NCI-H146 treated with DMSO at 0.1 percent for 48 hours (cell line): ENCODE measurements around the gene CPT1C.

Source experiments
- DNase-seq: peaks from one replicate; lab custom pipeline; 2025; ENCODE audit not compliant: unreplicated experiment; lab: John Stamatoyannopoulos, UW

Gene CPT1C

DNA sequence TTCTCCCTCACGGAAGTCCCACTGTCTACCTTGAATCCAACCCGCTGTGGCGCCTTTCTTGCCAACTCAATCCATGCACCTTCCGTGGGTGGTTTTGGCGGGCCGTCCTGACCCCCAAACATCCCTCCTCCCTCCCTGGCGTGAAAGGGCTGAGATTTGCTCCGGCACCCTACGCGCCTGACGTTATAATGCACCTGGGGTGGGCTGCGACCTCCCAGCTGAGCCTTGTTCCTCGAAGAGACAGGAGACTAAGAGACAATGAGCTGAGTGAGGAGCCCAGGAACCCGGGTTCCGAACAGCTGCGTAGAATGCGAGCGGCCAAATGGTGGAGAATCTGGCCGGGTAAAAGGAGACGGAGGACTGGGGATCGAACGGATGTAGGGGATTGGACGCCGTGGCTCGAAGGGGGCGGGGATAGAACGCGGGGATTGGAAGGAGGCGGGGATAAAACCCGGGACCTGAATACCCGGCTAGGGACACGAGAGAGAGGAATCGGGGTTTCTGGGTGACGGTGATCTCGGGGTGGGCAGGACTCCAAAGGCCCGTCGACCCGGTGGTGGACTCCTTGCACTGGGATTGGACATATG, at the start of gene CPT1C:
TSS of gene CPT1C (plus strand) at position 461 of the 587 bp plus-strand sequence. CDS start 1,137 bp downstream, outside the sequence.
- peak; percentile 97 for DNase-seq

DNA sequence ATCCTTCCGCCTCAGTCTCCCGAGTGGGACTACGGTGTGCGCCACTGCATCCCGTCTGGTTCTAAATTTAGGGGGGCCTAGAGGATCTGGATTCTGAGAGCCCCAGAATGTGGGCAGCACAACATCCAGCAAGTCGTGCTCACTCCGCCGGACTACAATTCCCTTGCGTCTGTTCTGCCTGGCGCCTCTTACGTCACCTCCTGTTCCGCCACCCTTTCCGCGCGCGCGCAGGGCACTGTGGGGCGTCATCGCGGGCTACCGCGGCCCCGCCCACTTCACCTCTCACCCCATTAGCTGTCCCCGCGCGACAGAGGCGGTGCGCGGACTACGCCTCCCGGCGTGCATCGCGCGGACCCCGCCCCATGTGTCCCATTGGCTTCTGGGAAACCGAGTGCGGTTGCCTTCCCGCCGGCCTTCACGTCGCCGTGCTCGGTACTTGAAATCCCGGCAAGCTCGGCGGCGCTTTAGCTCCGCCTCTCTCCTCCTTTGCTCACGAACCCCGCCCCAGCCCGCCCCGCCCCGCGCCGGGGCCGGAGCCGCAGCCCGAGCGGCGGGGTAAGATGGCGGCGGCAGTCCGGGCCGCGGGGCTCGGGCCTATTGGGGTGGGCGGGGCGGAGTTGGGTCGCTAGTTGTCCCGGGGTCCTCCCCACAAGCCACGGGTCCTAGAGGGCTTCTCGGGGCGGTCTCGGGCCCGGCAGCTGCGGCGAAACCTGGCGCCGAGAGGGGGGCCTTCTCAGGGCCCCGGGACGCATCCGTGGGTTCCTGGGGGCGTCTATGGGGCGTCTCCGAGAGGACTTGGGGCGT, 49.0 kb upstream of the CPT1C start, which contains the start of gene SCAF1:
TSS of gene SCAF1 (plus strand) at position 522 of the 804 bp plus-strand sequence. CDS start 2,818 bp downstream, outside the sequence.
- DNase-seq, result peak; percentile 98

DNA sequence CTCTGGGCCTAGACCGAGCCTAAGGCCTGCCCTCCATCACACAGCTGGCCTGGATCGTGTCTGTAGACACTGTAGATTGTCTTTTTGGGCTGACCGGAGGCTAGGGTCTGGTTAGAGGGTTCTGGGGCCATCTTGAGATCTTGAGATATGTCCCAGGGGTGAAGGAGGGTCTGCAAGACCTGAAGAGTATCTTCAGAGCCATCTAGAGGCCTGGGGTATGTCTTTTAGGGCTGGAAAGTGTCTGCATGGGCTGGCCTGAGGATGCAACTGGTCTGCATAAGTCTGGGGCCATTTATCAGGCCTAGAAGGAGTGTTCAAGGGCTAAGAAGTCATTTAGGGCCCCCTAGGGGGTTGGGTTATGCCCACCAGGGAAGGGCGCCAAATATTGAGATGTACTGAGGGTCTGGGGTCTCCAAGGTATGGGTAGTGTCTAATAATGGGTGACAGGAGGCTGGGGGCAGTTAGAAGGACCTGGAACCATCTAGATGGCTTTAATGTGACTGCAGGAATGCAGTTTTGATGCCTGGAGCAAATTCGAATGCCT, 48.4 kb upstream of the CPT1C start:
- no peak for DNase-seq

DNA sequence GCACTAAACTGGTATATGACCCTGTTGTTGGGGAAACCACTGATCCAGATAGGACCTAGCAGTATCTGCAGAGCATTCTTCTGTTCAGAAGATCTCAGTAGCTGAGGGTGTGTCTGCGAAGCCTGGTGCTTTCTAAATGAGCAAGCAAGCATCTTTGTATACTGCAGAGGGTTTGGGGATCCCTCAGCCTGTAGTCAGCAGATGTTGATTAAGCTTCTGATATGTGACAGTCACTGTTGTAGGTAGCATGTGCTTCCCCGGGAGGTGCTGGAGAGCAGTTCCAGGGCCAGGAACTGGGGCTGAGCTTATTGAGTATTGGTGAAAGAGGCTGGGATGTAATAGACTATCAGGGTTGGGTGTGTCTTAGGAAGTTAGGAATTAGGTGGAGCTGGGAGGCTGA, 47.5 kb upstream of the CPT1C start:
- no peak for DNase-seq

DNA sequence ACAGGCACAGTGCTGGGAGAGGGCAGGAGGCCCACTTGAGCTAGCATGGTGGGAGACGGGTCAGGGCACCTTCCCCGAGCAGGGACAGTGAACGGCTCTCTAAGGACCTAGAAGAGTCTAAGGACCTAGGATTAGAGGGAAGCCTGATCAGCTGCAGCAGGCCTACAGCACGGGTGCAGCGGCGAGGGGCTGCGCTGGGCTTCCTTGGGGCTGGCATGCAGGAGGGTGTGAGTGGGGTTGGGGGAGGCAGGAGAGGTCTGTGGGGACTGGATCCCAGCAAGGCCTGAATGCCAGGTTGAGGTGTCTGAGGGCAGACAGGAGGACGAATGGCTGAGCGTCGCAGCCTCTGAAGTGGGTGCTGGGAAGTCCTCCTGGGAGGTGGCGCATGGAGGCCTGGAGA, 45.3 kb upstream of the CPT1C start:
- DNase-seq, result no peak

DNA sequence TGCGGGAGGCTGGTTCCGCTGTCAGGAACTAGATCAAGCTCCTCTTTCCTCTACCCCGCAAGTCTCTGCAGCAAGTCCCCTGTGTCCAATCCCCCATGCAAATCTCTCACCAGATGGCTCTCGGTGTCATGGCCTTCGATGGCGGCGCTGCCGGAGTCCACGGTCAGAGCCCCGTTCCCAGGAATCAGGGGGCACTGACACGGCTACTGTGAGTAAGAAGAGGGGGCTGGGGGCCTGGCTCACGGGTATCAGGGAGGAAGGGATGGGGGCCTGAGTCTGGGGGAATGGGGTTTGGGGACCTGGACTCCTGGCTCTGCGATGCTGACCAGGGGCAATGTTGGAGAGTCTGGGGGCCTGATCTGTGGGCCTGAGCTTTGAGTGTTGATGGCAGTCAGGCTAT, 44.9 kb upstream of the CPT1C start:
- no peak for DNase-seq

DNA sequence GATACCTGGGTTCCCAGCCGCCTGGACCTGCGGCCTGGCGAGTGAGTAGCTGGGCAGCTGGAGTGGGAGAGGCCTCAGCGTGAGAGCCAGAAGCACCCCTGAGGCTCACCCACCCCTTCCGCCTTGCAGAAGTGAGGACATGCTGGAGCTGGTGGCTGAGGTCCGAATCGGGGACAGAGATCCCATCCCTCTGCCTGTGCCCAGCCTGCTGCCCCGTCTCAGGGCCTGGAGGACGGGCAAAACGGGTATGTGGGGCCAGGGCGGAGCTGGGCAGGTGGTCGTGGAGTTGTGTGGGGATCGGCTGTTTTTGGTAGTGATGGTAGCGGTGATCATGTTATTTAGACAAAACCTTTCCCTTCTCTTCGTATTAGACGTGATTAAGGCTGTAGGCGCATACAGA, 44.3 kb upstream of the CPT1C start:
- no peak for DNase-seq

DNA sequence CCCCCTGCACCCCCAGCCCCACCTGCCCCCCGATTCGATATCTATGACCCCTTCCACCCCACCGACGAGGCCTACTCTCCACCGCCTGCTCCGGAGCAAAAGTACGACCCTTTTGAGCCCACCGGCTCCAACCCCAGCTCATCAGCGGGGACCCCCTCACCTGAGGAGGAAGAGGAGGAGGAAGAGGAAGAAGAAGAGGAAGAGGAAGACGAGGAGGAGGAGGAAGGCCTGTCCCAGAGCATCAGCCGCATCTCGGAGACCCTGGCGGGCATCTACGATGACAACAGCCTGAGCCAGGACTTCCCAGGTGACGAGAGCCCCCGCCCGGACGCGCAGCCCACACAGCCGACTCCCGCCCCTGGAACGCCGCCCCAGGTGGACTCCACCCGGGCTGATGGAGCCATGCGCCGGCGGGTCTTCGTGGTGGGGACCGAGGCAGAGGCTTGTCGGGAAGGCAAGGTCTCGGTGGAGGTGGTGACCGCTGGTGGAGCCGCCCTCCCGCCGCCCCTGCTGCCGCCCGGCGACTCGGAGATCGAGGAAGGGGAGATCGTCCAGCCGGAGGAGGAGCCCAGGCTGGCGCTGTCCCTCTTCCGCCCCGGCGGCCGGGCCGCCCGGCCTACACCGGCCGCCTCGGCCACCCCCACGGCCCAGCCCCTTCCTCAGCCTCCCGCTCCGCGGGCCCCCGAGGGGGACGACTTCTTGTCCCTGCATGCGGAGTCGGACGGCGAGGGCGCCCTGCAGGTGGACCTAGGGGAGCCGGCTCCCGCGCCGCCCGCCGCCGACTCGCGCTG, 39.7 kb upstream of the CPT1C start:
- no peak for DNase-seq

DNA sequence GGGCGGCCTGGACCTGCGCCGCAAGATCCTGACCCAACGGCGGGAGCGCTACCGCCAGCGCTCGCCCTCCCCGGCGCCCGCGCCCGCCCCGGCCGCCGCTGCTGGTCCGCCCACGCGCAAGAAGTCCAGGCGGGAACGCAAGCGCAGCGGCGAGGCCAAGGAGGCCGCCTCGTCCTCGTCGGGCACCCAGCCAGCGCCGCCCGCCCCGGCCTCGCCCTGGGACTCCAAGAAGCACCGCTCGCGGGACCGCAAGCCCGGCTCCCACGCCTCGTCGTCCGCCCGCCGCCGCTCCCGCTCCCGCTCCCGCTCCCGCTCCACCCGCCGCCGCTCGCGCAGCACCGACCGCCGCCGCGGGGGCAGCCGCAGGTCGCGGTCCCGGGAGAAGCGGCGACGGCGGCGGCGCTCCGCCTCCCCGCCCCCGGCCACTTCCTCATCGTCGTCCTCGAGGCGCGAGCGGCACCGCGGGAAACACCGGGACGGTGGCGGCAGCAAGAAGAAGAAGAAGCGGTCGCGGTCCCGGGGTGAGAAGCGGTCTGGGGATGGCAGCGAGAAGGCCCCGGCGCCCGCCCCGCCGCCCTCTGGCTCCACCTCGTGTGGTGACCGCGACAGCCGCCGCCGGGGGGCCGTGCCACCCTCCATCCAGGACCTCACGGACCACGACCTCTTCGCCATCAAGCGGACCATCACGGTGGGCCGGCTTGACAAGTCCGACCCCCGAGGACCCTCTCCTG, 38.9 kb upstream of the CPT1C start:
- DNase-seq, result no peak

DNA sequence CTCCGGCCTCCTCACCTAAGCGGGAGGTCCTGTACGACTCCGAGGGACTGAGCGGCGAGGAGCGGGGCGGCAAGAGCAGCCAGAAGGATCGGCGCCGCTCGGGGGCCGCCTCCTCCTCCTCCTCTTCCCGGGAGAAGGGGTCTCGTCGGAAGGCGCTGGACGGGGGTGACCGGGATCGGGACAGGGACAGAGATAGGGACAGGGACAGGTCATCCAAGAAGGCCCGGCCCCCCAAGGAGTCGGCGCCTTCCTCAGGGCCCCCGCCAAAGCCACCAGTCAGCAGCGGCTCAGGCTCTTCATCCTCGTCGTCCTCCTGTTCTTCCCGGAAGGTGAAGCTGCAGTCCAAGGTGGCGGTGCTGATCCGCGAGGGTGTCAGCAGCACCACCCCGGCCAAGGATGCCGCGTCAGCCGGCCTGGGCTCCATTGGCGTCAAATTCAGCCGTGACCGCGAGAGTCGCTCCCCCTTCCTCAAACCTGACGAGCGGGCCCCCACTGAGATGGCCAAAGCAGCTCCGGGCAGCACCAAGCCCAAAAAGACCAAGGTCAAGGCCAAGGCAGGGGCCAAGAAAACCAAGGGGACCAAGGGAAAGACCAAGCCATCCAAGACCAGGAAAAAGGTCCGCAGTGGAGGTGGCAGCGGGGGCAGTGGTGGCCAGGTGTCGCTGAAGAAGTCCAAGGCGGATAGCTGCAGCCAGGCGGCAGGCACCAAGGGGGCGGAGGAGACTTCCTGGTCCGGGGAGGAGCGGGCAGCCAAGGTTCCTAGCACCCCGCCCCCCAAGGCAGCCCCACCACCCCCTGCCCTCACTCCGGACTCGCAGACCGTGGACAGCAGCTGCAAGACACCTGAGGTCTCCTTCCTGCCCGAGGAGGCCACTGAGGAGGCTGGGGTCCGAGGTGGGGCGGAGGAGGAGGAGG, 38.1 kb upstream of the CPT1C start:
- no peak for DNase-seq

DNA sequence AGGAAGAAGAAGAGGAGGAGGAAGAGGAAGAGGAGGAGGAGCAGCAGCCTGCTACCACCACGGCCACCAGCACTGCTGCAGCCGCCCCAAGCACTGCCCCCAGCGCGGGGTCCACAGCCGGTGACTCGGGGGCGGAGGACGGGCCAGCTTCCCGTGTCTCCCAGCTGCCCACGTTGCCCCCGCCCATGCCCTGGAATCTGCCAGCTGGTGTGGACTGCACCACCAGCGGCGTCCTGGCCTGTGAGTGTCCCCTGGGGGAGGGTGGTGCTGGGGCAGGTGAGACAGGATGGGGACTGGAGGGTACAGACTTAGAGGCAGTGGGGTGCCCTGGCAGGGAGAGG, 37.5 kb upstream of the CPT1C start:
- no peak for DNase-seq

DNA sequence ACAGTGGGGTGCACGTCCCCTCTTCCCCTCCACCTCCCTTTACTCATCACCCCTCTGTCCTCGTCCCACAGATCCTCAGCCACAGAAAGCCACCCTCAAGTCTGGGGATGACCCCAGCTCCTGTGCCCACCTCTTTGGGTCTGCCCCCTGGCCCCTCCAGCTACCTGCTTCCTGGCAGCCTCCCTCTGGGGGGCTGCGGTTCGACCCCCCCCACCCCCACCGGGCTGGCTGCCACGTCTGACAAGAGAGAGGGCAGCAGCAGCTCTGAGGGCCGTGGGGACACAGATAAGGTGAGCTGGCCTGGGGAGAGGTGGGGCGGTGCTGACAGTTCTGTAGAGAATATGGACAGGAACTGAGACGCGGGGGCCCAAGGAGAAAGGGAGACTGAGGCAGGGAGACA, 36.3 kb upstream of the CPT1C start:
- no peak for DNase-seq

DNA sequence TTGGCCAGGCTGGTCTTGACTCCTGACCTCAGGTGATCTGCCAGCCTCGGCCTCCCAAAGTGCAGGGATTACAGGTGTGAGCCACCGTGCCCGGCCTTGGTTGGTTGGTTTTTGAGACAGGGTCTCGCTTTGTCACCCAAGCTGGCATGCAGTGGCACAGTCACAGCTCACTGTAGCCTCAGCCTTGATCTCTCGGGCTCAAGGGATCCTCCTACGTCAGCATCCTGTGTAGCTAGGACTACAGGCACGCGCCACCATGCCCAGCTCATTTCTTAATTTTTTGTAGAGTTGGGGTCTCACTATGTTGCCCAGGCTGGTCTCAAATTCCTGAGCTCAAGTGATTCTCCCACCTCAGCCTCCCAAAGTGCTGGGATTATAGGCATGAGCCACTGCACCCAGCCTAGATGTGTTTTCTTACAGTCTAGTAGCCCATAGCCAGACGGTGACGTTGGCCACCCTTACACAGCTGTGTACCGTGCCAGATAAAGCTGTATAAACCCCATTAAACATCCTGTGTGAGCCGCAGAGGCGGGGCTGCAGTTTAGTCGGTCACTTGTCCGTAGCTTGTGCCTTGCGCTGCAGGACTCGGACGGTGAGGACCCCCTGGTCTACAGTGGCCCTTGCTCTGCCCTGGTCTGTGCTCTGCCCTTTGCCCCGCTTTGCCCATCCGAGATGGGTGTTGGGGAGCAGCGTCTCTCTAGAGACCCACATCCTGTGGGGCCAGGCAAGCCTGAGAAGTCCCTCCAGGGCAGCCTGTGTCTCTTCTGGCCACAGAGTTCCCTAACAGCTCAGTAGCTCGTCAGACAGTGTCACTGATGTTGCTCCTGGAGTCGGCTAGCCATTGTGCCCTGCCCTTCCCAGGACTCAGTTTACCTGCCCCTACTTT, 35.1 kb upstream of the CPT1C start:
- no peak for DNase-seq

DNA sequence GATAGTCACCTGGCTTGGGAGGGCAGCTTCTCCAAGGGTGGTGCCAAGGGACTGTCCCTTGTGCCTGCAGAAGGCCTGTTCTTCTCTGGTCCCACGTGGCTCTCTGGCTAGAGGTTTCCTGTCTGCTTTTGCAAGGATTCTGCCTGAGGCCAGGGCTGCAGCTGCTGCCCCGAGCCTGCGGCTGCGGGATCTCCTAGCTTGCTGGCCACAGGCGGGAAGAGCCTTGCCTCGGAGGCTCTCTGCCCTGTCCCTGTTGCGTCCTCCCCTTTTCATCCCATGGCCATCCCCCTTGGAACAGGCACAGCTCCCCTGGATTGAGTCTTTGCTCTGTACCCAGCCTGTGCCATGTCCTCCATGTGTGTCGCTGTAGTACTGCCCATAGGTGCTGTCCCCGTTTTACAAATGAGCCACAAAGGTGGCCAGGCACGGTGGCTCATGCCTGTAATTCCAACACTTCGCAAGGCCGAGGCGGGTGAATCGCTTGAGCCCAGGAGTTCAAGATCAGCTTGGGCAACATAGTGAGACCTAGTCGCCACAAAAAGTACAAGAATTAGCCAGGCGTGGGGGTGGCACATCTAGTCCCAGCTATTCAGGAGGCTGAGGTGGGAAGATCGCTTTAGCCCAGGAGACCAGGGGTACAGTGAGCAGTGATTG, 34.3 kb upstream of the CPT1C start:
- no peak for DNase-seq

DNA sequence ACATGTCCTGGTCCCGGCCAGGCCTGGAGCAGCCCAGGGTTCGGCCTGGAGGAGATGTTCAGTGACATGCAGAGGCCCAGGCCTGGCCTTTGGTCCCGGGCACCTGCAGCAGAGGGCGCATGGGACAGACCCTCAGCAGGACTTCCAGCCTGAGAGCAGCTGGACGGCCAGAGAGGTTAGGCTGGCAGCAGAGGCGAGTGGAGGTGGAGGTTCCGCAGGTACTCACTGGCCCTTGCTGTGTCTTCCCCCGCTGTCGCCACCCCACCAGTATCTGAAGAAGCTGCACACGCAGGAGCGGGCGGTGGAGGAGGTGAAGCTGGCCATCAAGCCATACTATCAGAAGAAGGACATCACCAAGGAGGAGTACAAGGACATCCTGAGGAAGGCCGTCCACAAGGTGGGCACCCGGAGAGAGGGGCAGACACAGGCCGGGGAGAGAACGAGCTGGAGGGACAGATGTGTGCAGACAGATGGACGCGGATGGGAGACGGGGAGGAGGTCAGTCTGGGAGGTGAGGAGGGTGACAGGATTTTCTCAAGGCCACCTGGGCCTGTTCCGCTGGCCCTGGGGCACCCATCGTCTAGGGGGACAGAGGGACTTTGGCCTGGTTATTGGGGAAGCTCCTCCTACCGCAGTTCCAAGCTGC, 33.3 kb upstream of the CPT1C start:
- DNase-seq, result no peak

DNA sequence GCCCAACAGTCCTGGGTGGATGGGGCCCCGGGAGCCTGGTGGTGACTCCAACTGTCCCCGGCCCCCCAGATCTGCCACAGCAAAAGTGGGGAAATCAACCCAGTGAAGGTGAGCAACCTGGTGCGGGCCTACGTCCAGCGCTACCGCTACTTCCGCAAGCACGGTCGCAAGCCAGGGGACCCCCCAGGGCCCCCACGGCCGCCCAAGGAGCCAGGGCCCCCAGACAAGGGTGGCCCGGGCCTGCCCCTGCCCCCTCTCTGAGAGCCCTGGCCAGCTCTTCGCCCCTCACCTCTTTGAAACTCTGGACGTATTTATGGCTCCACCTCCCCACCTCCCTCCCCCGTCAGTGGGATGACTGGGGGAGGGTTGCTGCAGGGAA, 32.8 kb upstream of the CPT1C start:
- no peak for DNase-seq

DNA sequence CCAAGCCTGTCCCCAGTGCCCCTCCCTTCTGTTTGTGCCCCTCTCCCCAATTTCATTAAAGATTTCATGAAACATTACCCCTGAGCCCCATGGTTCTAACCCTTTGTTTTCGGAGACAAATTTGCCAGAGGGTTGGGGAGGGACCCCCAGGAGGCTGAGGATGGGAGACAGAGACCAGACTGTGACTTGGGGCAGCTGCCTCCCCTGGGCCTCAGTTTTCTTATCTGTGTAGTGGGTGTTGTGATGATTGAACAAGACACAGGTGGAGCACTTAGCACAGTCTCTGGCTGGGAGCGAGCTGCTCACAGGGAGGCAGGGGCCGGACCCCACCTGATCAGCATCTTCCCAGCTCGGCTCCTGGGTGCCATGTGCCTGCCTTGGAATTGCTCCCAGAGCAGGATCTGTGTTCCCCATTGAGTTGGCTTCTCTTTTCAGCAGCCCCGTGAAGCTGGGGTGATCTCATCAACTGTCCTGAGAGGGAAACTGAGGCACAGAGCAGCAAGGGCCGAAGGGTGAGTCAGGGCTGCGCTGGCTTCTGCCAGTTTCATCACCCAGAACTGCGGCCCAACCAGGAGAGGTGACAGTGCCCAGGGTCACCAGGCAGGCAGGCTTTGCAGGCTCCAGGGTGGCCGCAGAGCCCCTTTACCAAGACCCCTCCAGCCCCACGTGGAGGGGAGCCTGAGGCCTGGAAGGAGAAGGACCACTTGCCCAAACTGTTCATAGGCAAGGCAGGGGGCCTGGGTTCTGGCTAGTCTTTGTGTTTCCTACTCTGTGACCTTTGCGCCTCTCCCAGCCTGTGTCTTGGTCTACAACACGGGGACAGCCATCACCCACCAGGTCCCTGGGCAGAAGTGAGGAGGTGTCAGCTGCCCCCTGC, 32.1 kb upstream of the CPT1C start:
- DNase-seq, result no peak
